HG03521 (cell line): ENCODE results near the gene FUT4.
A peak's percentile ranks its signal among the peaks of the same experiment; 100 is the strongest.
"Not testable (repeated sequence)": the region's sequence is repeated elsewhere in the genome, so short reads cannot be mapped to it uniquely, and the experiment has no call there.

Experiments
- ATAC-seq: cut with Tn5 transposase; IDR thresholded peaks from one replicate; pipeline ENCODE4 v1.9.1; 2021; ENCODE audit warnings: mild to moderate bottlenecking, moderate library complexity; ENCODE audit not compliant: unreplicated experiment

Gene FUT4, protein sequence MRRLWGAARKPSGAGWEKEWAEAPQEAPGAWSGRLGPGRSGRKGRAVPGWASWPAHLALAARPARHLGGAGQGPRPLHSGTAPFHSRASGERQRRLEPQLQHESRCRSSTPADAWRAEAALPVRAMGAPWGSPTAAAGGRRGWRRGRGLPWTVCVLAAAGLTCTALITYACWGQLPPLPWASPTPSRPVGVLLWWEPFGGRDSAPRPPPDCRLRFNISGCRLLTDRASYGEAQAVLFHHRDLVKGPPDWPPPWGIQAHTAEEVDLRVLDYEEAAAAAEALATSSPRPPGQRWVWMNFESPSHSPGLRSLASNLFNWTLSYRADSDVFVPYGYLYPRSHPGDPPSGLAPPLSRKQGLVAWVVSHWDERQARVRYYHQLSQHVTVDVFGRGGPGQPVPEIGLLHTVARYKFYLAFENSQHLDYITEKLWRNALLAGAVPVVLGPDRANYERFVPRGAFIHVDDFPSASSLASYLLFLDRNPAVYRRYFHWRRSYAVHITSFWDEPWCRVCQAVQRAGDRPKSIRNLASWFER

DNA sequence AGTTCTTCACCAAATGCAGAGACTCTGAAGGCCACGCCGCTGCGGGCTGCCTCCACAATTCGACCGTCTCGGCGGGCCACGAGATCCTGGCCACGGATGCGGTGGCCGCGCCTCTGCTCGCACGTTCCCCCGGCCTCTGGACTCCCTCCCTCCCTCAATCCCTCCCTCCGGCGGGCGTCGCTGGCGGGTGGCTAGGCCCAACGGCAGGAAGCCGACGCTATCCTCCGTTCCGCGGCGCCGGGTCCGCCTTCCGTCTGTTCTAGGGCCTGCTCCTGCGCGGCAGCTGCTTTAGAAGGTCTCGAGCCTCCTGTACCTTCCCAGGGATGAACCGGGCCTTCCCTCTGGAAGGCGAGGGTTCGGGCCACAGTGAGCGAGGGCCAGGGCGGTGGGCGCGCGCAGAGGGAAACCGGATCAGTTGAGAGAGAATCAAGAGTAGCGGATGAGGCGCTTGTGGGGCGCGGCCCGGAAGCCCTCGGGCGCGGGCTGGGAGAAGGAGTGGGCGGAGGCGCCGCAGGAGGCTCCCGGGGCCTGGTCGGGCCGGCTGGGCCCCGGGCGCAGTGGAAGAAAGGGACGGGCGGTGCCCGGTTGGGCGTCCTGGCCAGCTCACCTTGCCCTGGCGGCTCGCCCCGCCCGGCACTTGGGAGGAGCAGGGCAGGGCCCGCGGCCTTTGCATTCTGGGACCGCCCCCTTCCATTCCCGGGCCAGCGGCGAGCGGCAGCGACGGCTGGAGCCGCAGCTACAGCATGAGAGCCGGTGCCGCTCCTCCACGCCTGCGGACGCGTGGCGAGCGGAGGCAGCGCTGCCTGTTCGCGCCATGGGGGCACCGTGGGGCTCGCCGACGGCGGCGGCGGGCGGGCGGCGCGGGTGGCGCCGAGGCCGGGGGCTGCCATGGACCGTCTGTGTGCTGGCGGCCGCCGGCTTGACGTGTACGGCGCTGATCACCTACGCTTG is at the start of gene FUT4:
Gene FUT4, plus strand, starts transcription at position 227 of the 951 bp plus-strand sequence. Its CDS starts 213 bp downstream, at position 440.
- ATAC-seq = peak; percentile 75

DNA sequence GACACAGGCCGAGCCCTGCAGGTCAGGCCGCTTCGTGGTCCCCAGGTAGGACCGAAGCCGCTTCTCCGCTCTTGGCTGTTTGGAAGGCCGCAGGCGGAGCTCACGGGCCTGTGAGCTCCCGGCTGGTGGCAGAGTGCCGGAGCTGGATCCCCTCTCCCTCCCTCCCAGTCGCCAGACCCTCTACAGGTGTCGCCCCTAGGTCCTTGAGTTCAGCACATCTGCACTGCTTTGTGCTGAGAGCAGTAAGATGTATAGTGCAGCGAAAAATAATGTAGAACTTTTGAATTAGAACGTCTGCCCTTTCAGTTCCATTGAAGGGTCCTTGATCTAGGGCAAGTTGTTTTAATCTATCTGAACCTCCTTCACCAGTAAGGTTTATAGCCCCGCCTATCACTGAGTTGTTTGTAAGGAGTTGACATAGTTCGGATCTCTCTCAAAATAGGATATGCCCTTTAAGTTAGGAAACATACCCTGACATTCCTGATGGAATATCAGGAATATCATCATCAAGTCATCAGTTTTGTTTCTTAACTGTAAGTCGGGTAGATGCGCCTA is 49.5 kb upstream of the FUT4 start:
- peak; percentile 60 for ATAC-seq

DNA sequence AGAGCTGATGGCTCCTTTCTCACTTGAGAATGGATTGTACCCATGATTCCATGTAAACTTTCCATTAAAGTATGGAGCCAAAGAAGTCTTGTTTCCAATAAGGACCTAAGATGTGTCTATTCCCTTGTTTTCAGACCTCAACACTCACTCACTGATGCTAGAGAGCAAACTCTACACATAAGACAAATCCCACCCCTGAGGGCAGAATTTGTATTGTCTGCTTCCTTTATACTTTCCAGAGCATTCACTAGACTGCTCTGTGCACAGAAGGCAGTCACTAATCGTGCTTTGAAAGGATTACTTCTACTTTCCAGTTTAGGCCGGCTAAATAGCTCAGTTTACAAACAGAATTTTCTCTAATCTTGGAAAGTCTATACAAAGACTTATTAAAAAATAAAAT is 43.5 kb upstream of the FUT4 start:
- no peak for ATAC-seq

DNA sequence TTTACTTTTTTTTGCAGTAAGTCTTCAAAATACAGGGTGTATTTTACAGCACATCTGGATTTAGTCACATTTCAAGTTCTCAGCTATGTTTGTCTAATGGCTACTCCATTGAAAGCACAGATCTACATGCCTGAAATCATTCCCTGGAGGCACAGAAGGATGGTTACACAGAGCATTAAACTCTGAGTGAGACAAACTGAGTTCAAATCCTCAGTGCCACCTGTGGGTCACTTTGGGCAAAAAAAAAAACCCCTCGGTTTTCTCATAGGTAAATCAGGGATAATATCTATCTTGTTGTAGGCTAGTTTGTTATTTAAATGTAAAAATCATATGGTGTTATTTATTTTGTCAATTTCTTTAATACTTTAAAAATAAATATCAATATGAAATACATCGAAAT is 42.2 kb upstream of the FUT4 start:
- ATAC-seq = no peak

DNA sequence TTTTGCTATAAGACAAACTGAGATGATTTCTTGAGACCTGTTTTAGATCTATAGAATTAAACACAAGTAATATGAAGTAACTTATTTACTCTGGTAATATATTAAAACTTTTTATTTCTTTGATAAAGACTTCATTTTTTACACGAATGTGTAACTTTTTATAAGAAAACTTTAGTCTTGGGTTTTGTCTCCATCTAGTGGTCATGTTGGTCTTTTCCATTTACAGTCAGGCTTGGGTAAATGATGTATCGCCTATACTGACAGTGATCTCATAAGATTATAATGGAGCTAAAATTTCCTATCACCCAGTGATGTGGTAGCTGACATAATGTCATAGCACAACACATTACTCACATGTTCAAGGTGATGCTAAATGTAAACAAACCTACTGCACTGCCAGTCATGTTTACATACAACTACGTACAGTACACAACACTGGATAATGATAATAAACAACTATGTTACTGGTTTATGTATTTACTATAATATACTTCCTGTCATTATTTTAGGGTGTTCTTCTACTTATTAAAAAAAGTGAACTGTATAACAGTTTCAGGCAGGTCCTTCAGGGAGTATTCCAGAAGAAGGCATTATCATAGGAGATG is 38.9 kb upstream of the FUT4 start:
- peak; percentile 52 for ATAC-seq

DNA sequence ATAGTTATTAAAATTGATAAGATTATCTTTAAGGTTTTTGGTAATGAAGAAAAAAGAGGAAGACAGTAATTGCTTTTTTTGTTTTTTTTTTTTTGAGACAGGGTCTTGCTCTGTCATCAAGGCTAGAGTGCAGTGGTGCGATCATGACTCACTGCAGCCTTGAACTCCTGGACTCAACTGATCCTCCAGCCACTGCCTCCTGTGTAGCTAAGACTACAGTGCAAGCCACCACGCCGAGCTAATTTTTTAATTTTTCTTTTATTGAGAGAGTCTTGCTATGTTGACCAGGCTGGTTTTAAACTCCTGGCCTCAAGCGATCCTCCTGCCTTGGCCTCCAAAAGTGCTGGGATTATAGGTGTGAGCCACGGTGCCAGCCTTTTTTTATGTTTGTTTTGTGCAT is 37.2 kb upstream of the FUT4 start:
- ATAC-seq = not testable (repeated sequence)

DNA sequence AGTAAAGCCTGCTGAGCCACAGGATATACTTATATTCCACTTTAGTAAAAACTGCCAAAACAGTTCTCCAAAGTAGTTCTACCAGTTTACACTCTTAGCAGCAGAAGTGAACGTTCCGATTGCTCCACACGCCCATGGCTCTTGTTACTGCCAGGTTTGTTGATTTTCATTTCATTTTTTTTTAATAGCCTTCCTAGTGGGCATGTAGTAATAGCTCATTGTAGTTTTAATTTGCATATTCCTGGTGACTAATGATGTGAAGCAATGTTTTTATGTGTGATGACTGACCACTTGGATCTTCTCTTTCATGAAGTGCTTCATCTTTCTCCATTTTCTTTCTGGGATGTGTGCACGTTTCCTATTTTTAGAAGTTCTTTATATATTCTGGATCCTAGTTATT is 36.2 kb upstream of the FUT4 start:
- no peak for ATAC-seq

DNA sequence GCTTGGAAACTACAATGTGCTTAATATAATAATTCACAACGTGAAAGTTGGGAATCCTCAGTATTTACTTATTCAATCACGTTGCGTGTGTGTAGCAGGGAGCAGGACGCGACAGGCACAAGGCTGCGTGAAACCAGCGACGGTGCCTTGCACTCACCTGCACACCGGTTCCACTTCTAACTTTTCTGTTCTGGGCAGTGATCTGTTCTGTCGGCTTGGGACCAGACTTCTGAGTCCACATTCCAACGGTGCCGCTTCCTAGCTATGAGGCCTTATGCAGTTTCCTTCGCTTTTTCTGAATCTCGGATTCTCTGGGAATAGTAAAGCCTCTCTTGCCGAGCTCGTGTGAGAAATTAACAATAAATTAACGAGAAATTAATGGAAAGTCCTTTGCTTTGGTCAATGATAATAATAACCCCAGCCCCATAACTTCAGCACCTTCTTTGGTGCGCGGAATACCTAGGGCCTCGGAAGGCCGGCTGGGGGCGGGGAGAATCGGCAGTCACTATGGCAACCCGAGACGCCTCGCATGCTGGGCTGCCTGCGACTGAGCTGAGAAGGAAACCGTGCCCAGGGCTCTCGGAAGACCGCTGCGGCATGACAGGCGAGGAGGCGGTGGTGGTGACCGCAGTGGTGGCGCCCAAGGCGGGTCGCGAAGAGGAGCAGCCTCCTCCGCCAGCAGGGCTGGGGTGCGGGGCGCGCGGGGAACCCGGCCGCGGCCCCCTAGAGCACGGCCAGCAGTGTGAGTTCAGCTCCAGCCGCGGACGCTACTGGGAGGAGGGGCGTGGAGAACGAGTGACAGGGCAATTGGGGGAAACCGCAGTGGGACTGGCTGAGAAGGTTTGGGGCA is 31.6 kb upstream of the FUT4 start, which contains the start of gene C11orf97:
Gene C11orf97, plus strand, starts transcription at position 530 of the 850 bp plus-strand sequence. Its CDS starts 68 bp downstream, at position 598.
- ATAC-seq = peak; percentile 74

DNA sequence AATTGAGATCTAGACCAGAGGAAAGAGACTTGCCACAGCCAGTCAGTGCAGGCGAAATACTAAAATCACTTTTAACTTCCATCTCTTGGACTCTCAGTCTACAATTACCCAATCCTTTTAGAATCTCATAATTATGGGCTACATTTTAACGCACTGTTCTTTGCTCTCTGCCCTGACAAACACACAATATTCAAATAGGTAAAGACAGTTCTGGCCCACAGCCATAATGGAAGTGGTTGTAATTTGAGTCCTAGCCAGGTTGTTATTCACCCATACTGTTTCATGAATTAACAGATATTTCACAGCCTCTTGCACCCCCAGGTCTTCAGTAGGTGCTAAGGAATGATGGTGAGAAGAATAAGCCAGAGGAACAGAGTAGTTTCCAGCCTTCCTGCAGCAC is 30.6 kb upstream of the FUT4 start:
- ATAC-seq = peak; percentile 50

DNA sequence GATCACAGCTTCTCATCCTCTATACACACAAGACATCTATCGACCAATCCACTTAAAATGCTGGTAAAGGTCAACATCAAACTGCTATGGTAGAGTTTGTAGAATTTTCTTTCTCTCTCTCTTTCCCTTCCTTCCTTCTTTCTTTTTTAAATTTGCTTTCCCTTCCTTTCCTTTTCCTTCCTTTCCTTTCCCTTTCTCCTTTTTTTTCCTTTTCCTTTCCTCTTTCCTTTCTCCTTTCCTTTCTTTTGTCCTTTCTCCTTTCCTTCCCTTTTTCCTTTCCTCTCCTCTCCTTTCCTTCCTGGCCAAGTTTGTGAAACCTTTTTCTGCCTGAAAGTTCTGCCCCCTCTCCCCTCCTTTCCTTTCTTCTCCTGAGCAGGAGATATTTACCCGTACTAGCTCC is 28.3 kb upstream of the FUT4 start:
- ATAC-seq = no peak

DNA sequence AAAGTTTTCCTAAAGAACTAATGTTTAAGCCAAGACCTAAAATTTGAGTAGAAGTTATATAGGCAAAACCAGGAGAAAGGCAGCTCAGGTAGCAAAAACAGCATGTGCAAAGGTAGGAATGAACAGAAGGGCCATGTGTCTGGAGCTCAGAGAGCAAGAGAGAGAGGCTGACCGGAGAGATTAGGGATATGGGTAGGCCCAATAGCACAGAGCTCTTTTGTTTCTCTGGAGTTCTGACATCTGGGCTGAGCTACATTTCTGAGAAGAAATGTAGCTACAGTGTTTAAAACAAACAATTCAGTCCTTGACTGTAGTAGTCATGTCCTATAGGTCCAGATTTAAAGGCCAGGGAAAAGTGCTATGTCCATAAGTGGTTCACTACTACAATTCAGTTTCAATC is 27.0 kb upstream of the FUT4 start:
- no peak for ATAC-seq

DNA sequence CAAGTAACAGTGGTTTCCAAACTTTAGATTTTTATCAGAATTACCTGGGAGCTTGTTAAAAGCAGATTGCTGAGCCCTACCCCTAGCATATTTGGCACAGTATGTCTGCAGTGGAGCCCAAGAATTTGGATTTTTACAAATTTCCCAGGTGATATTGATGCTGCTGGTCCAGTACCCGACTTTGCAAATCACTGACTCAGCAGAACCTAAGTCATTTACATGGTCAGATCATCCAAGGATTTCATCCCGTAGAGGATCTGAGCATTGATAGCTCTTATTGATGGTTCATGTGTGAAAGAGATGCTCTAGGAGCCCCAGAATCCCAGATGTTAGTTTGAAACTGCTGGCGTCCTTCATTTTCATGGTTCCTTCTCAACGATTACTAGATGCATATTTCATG is 25.4 kb upstream of the FUT4 start:
- no peak for ATAC-seq

DNA sequence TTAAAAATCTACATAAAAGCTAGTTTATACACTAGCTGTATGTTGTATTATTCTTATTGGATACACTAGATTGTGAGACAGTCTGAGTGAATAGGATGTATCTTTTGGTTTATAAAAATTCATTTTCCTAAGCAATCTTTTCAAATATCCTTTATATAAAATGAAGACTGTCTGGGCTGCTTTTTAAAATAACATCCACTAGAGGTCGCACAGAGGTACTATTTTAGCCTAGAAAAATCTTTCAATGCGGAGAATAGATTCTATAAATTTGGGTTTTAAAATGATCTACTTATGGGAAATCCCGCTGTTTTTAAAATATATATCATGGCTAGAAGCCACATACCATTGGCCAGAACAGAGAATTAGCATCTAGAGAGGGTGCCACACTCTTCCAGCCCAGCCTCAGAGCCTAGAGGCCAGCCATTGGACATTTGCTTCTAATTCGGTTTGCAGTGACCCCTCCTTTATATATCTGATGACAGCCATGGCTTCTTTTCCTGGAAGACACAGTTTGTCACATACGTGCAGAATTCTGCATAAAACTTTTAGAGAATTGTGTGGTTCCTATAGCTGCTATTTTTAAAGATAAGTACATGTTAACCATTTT is 24.1 kb upstream of the FUT4 start:
- ATAC-seq = no peak

DNA sequence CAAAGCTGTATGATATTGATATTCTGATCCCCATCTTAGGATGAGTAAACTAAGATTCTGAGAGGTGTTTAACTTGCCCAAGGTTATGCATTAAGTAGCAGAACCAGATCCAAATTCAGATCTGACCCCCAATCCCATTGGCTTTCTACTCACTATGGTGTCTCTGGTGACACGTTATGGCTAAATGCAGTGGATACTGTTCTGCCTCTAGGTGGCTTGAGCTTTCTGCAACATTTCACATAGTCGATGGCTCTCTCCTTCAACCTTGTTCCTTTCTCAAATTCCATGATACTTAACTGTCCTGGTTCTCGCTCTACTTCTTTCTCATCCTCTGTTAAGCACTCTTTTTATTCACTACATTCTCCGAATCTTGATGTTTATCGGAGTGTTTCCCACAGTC is 22.0 kb upstream of the FUT4 start:
- ATAC-seq = peak; percentile 64

DNA sequence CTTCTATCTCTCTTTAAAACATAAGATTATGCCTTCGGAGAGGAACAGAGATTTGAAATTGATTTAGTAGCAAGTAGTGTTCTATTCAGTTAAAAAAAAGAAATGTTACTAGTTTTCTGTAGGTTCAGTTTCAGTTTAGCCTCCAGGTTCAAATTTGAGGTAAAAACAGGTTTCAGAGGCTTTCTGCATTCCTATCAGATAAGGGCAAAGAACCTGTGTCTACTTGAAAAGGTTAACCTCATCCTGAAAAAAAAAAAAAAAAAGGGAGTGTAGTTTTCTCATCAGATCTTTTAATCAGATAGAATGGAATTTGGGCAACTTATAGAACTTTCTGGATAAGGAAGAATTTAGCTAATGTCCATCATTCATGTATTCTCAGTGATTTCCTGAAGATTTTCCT is 19.4 kb upstream of the FUT4 start:
- no peak for ATAC-seq

DNA sequence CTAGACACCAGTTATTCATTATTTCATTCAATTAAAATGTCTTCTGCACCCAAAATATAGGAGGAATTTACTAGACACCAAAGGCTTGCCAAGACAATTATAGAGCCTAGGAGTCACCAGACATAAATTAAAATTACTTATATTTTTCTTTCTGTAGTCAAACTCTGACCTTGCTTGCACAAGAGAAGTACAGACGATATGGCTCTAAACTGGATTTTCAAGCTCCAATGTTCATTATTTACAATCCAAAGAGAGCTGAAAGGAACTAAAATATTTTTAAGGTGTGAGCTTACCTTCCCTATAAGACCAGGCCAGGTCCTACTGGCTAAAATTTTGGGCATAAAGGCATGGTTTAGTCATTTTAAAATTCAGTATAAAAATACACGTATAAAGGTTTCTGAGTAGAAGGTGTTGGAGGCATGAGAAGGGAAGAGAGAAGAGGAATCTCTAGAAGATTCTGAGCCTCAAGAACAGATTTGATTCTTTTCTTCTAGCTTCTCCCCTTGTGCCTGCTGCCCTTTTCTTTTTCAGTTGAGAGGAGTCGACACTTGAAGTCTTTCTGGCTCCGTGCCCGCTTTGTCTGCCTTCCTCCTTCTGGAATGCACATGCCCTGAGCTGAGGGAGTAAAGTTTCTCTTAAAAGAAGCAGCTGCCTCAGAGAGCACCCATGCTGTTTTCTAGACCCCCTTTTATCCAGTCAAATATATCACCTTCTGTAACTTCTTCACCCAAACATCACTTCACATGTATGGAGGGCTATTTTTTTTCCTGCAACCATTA is 18.0 kb upstream of the FUT4 start:
- ATAC-seq = no peak

DNA sequence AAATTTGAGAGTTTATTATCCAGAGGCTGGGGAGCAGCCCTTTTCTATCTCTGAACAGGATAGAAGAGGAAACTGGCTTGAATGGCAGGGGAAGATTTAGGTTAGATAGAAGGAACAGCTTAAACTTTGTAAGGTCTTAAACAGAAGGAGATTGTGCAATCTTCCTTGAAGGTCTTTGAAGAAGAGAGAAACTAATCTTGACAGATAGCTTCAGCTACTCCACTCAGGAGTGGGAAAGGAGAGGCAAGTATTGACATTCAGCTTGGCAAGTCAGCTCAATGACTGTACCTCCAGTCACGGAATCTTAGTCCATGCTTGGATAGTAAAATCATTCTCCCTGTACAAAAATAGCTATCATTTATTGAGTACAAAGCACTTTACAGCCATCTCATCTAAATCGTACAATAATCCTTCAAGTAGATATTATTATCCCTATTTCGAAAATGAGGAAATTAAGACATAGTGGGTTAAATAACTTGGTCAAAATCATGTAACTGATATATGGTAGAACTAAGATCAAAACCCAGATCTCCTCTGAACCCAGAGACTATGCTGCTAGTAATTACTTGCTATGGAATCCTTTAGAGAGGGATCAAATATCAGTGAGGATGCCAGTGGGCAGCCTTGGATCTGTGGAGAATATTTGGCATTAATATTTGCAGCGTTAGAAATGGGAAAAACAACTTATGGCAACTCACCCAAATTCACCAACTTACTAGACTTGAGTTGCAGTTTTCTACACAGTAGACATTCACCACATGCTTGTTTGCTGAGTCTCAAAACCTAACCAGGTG is 16.9 kb upstream of the FUT4 start:
- ATAC-seq = no peak

DNA sequence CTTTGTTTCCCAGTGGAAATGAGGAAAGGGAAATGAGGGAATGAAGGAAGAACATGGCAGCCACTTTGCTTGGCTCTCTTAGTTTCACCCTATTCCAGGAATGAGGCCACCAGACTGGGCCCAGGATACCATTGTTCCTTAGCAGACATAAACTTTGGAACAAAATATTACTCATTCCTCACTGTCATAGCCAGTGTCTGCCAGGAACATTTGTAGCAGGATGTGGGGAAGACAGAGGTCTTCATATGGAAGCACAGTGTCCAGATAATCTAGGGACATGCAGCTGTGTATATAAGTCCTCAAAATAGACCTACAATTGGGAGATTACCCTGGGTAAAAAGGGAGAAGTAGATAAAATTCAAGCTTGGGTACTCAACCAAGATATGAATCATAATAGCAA is 15.2 kb upstream of the FUT4 start:
- ATAC-seq = no peak
